A673 (cell line): ENCODE measurements around the gene CHMP3. TPM values are rescaled to one million over a fixed set of nuclear protein-coding genes. Genes with fewer than 3 reads are reported as not detected.

Experiments
- BruUV-seq: library from RNA; stranded (reverse); fragments of 400-500 nt; replicated peaks from 2 replicates; lab custom pipeline; 2021; lab: Mats Ljungman, UMichigan
- CTCF ChIA-PET: fragments of 300-600 bp; sonication (Branson Sonifier 250); formaldehyde crosslinking; loops from one replicate; lab custom pipeline; 2022; ENCODE audit warnings: antibody characterized with exemption; lab: Charles Lee
- POLR2A ChIA-PET: fragments of 300-600 bp; sonication (Branson Sonifier 250); formaldehyde crosslinking; loops from one replicate; lab custom pipeline; 2022; ENCODE audit warnings: antibody characterized with exemption; ENCODE audit not compliant: low non-redundant PET; lab: Charles Lee
- DNase-seq: peaks from one replicate; pipeline ENCODE4 v3.0.0-alpha.2; 2015; ENCODE audit warnings: low spot score
- H3K27ac ChIP-seq: fragments of 200-600 bp; sonication (generic); 2 replicates; pipeline ENCODE4 v1.5.1; 2016; ENCODE audit warnings: mixed run types, low read depth, mild to moderate bottlenecking, mixed read lengths, antibody characterized with exemption, low read length; ENCODE audit not compliant: poor library complexity, severe bottlenecking
- H3K27me3 ChIP-seq: fragments of 200-600 bp; sonication (generic); replicated peaks from 2 replicates; pipeline ENCODE4 v1.6.1; 2017; ENCODE audit warnings: mixed run types, low read depth, mild to moderate bottlenecking, mixed read lengths, antibody characterized with exemption, low read length; ENCODE audit not compliant: insufficient read depth, poor library complexity
- H3K36me3 ChIP-seq: fragments of 200-600 bp; sonication (generic); 2 replicates; pipeline ENCODE4 v1.6.1; 2016; ENCODE audit warnings: mixed run types, mild to moderate bottlenecking, mixed read lengths, antibody characterized with exemption, low read length; ENCODE audit not compliant: insufficient read depth, poor library complexity, severe bottlenecking
- H3K4me1 ChIP-seq: fragments of 200-600 bp; sonication (generic); 2 replicates; pipeline ENCODE4 v1.6.1; 2017; ENCODE audit warnings: mixed run types, mild to moderate bottlenecking, mixed read lengths, antibody characterized with exemption, low read length; ENCODE audit not compliant: insufficient read depth, poor library complexity, severe bottlenecking
- H3K4me3 ChIP-seq: fragments of 200-600 bp; sonication (generic); 2 replicates; pipeline ENCODE4 v1.5.1; 2016; ENCODE audit warnings: low read depth, mixed run types, mild to moderate bottlenecking, mixed read lengths, low read length; ENCODE audit not compliant: poor library complexity, severe bottlenecking
- H3K9me3 ChIP-seq: fragments of 200-600 bp; sonication (generic); 2 replicates; pipeline ENCODE4 v1.6.1; 2016; ENCODE audit warnings: mixed run types, low read depth, mild to moderate bottlenecking, mixed read lengths, antibody characterized with exemption, low read length; ENCODE audit not compliant: poor library complexity, severe bottlenecking
- EZH2 ChIP-seq: fragments of 200-600 bp; sonication (generic); IDR thresholded peaks from 2 replicates; pipeline ENCODE4 v1.6.1; 2017; ENCODE audit warnings: borderline replicate concordance, low read depth, mild to moderate bottlenecking, mixed read lengths, antibody characterized with exemption, low read length; ENCODE audit not compliant: poor library complexity, severe bottlenecking
- intact Hi-C: fragments of 100-400 bp; cut with micrococcal nuclease; formaldehyde crosslinking; loops from one replicate; pipeline ENCODE4 v1.10.0; 2022; ENCODE audit not compliant: unreplicated experiment
- total RNA-seq: library from RNA; stranded (reverse); gene quantifications from 2 replicates; pipeline ENCODE4 v1.2.3, GENCODE V29; 2021
- TF ChIP-seq, protein P1 (sequence below): fragments of 300-800, 200-600 bp; sonication (generic); conservative IDR thresholded peaks from 2 replicates; pipeline ENCODE4 v1.5.1; 2017; ENCODE audit warnings: low read depth, mild to moderate bottlenecking, antibody characterized with exemption, low read length, moderate library complexity, mixed read lengths

The CHMP3 gene
- total RNA-seq, 1 experiment from 2014 or later, result 87.5 TPM

GRCh38 chr2:86466306-86466705, 96.9 kb downstream of the CHMP3 start:
- intact Hi-C loops, result no loop called here
- CTCF ChIA-PET, result no interaction called here
- Histone ChIP-seq H3K36me3 (peaks cover 82% of the 10 kb centered on the region), H3K4me3 (no peak overlapping the region), H3K27ac (no peak overlapping the region), H3K9me3 (no peaks in the 10 kb centered on the region), H3K4me1 (no peaks in the 10 kb centered on the region), H3K27me3 (no peaks in the 10 kb centered on the region)
- TF ChIP-seq EZH2, result no peak
- TF ChIP-seq, protein P1, sequence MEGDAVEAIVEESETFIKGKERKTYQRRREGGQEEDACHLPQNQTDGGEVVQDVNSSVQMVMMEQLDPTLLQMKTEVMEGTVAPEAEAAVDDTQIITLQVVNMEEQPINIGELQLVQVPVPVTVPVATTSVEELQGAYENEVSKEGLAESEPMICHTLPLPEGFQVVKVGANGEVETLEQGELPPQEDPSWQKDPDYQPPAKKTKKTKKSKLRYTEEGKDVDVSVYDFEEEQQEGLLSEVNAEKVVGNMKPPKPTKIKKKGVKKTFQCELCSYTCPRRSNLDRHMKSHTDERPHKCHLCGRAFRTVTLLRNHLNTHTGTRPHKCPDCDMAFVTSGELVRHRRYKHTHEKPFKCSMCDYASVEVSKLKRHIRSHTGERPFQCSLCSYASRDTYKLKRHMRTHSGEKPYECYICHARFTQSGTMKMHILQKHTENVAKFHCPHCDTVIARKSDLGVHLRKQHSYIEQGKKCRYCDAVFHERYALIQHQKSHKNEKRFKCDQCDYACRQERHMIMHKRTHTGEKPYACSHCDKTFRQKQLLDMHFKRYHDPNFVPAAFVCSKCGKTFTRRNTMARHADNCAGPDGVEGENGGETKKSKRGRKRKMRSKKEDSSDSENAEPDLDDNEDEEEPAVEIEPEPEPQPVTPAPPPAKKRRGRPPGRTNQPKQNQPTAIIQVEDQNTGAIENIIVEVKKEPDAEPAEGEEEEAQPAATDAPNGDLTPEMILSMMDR, result no peak
- BruUV-seq, result no TSS peak
- no peak for DNase-seq
- POLR2A ChIA-PET, result no interaction called here

DNA sequence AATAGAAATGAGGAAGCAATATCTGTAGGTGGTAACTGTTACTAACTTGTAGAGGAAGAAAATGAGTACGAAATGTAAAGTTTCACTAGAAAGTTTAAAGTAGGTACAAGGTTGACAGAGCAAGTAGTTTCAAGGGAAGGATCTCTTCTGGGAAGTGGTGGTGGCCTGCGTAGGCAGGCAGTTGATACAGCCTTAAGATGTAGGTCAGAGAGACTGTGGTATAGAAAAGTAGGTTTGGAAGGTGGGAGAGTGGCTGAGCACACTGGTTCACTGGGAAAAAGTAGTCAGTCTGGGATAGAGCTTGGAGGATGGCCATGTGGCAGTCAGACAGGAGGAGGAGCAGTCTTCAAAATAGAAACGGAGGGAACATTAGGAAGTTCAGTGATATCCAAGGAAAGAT, 98.6 kb downstream of the CHMP3 start:
- Histone ChIP-seq H3K27ac (no peak overlapping the region), H3K4me1 (no peaks in the 10 kb centered on the region), H3K27me3 (no peaks in the 10 kb centered on the region), H3K4me3 (no peak overlapping the region), H3K9me3 (no peaks in the 10 kb centered on the region), H3K36me3 (peaks cover 78% of the 10 kb centered on the region)
- ChIA-PET CTCF (no interaction called here), POLR2A (interaction anchor here (0.6 kb wide), 1 partner anchor 33 kb away, joined by 6 read pairs; no protein-coding TSS in a partner anchor)
- TF ChIP-seq, protein P1, result no peak
- TF ChIP-seq EZH2, result no peak
- intact Hi-C loops, result no loop called here
- DNase-seq, result no peak
- BruUV-seq, result no TSS peak

DNA sequence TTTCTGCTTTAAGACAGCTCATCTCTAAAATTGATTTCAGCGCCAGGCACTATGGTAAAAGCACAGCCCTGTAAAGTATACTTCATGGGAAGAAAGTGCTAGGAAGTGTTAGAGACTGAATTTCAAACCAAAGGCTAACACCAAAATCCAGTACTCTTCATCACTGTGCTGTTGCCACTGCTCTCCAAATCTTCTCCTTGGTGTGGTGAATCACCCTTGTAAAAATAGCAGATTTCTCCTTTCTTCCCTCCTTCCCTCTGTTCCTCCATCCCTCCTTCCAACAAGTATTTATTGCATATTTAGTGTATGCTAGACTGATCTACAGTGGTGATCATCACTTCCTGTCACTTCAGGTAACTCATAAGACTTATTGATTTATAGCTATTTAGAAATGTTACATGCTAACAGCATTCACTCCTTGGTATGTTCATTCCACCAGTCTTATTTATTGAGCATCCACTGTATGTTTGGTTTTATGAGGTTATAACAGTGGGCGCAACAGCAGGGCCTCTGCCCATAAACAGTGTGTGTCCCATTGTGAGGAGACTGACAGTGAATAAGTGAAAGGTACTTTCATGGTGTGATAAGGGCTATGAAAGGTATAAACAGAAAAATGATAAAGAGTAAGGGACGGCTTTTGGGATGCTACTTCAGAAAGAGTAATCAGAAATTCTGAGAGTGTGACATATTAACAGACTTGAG, 102.0 kb downstream of the CHMP3 start:
- CTCF ChIA-PET, result no interaction called here
- H3K27ac ChIP-seq, result no peak overlapping the region
- POLR2A ChIA-PET, result no interaction called here
- BruUV-seq, result no TSS peak
- DNase-seq, result no peak
- intact Hi-C loops, result no loop called here
- H3K4me3 ChIP-seq, result no peak overlapping the region
- no peaks in the 10 kb centered on the region for H3K27me3 ChIP-seq
- H3K9me3 ChIP-seq, result no peaks in the 10 kb centered on the region
- no peaks in the 10 kb centered on the region for H3K4me1 ChIP-seq
- H3K36me3 ChIP-seq, result peaks cover 78% of the 10 kb centered on the region
- TF ChIP-seq EZH2, result no peak
- TF ChIP-seq, protein P1, result no peak
